OCI-LY7 (cell line): Measurements from ENCODE around the gene FAM229B. TPM values are rescaled to one million over a fixed set of nuclear protein-coding genes. Genes with fewer than 3 reads are reported as not detected.

Source experiments
- BruUV-seq: library from RNA; stranded (reverse); fragments of 400-500 nt; replicated peaks from 2 replicates; lab custom pipeline; 2021; lab: Mats Ljungman, UMichigan
- CTCF ChIA-PET: fragments of 300-600 bp; sonication (Branson Sonifier 250); formaldehyde crosslinking; loops from one replicate; lab custom pipeline; 2022; ENCODE audit warnings: antibody characterized with exemption; ENCODE audit not compliant: unreplicated experiment; lab: Charles Lee
- POLR2A ChIA-PET: fragments of 300-600 bp; sonication (Branson Sonifier 250); formaldehyde crosslinking; loops from one replicate; lab custom pipeline; 2022; ENCODE audit warnings: antibody characterized with exemption; lab: Charles Lee
- DNase-seq: peaks from one replicate; pipeline ENCODE4 v3.0.0-alpha.2; 2015; ENCODE audit warnings: low spot score
- H2AFZ ChIP-seq: fragments of 200-600 bp; sonication (generic), shearing (Covaris generic); 2 replicates; pipeline ENCODE4 v1.6.1; 2014; ENCODE audit warnings: mild to moderate bottlenecking, antibody characterized with exemption, low read length, moderate library complexity
- H3K27ac ChIP-seq: fragments of 200-600 bp; sonication (generic); 2 replicates; pipeline ENCODE4 v1.5.1; 2014; ENCODE audit warnings: mixed run types, low read depth, mild to moderate bottlenecking, moderate library complexity, low read length, inconsistent platforms; ENCODE audit not compliant: poor library complexity, severe bottlenecking
- H3K36me3 ChIP-seq: fragments of 200-600 bp; sonication (generic); 2 replicates; pipeline ENCODE4 v1.6.1; 2014; ENCODE audit warnings: mild to moderate bottlenecking, antibody characterized with exemption, low read length, moderate library complexity, mixed read lengths; ENCODE audit not compliant: insufficient read depth
- H3K4me1 ChIP-seq: fragments of 200-600 bp; sonication (generic); 2 replicates; pipeline ENCODE4 v1.5.1; 2014; ENCODE audit warnings: mild to moderate bottlenecking, low read length; ENCODE audit not compliant: insufficient read depth, poor library complexity, severe bottlenecking
- H3K4me2 ChIP-seq: fragments of 200-600 bp; sonication (generic); 2 replicates; pipeline ENCODE4 v1.6.1; 2014; ENCODE audit warnings: mild to moderate bottlenecking, low read length
- H3K4me3 ChIP-seq: fragments of 200-600 bp; sonication (generic); 2 replicates; pipeline ENCODE4 v1.5.1; 2014; ENCODE audit warnings: mild to moderate bottlenecking, low read depth, low read length; ENCODE audit not compliant: poor library complexity, severe bottlenecking
- H3K79me2 ChIP-seq: fragments of 200-600 bp; sonication (generic); 2 replicates; pipeline ENCODE4 v1.6.1; 2016; ENCODE audit warnings: low read depth, mild to moderate bottlenecking, low read length, moderate library complexity, mixed read lengths; ENCODE audit not compliant: insufficient read depth
- H3K9me2 ChIP-seq: fragments of 200-600 bp; sonication (generic); 2 replicates; pipeline ENCODE4 v1.6.1; 2016; ENCODE audit warnings: mild to moderate bottlenecking, low read length, mixed read lengths; ENCODE audit not compliant: insufficient read depth
- H3K9me3 ChIP-seq: fragments of 200-600 bp; sonication (generic); 2 replicates; pipeline ENCODE4 v1.6.1; 2014; ENCODE audit warnings: mild to moderate bottlenecking, mixed run types, low read length, mixed read lengths
- H4K20me1 ChIP-seq: fragments of 200-600 bp; sonication (generic); 2 replicates; pipeline ENCODE4 v1.6.1; 2014; ENCODE audit warnings: mild to moderate bottlenecking, antibody characterized with exemption, low read length, moderate library complexity, mixed read lengths; ENCODE audit not compliant: insufficient read depth
- CTCF ChIP-seq: fragments of 200-600 bp; sonication (generic); conservative IDR thresholded peaks from 2 replicates; pipeline ENCODE4 v1.5.1; 2014; ENCODE audit warnings: mild to moderate bottlenecking, antibody characterized with exemption, low read length, moderate library complexity, mixed read lengths
- EZH2phosphoT487 ChIP-seq: fragments of 200-600 bp; sonication (generic); IDR thresholded peaks from 2 replicates; pipeline ENCODE4 v1.6.1; 2018; ENCODE audit warnings: low read depth, borderline replicate concordance, mild to moderate bottlenecking, mixed run types, antibody characterized with exemption, low read length, moderate library complexity, mixed read lengths
- intact Hi-C: fragments of 100-400 bp; cut with micrococcal nuclease; formaldehyde crosslinking; loops from one replicate; pipeline ENCODE4 v1.10.0; 2022; ENCODE audit not compliant: unreplicated experiment
- total RNA-seq, 2 experiments: library from RNA; depleted of rRNA in 1 of 2; stranded (reverse); fragments of >200 nt in 1 of 2; shearing (Covaris generic) in 1 of 2; gene quantifications; 2 replicates each; pipeline ENCODE4 v1.2.3, GENCODE V29; 2014 to 2022

FAM229B gene
- total RNA-seq, 2 experiments from 2014 or later, result 3.7 to 6.2 TPM

GRCh38 chr6:112139052-112139451, 51.7 kb downstream of the FAM229B start:
- Histone ChIP-seq H4K20me1 (no peaks in the 10 kb centered on the region), H3K9me3 (no peaks in the 10 kb centered on the region), H3K36me3 (no peaks in the 10 kb centered on the region), H3K79me2 (no peaks in the 10 kb centered on the region), H3K4me3 (no peak overlapping the region), H3K4me2 (no peak overlapping the region), H3K27ac (no peak overlapping the region), H3K9me2 (no peaks in the 10 kb centered on the region), H2AFZ (no peak overlapping the region), H3K4me1 (no peaks in the 10 kb centered on the region)
- CTCF ChIA-PET, result no interaction called here
- no peak for DNase-seq
- intact Hi-C loops, result no loop called here
- no TSS peak for BruUV-seq
- POLR2A ChIA-PET, result no interaction called here
- TF ChIP-seq EZH2phosphoT487 (no peak), CTCF (no peak)

- intact Hi-C loops, result no loop called here
- no TSS peak for BruUV-seq
- Histone ChIP-seq H3K4me3 (no peak overlapping the region), H3K4me1 (no peaks in the 10 kb centered on the region), H3K79me2 (no peaks in the 10 kb centered on the region), H3K36me3 (no peaks in the 10 kb centered on the region), H3K9me2 (no peaks in the 10 kb centered on the region), H4K20me1 (no peaks in the 10 kb centered on the region), H3K27ac (no peak overlapping the region), H2AFZ (no peak overlapping the region), H3K9me3 (no peaks in the 10 kb centered on the region), H3K4me2 (no peak overlapping the region)
- ChIA-PET POLR2A (no interaction called here), CTCF (no interaction called here)
- DNase-seq, result no peak
- no peak for TF ChIP-seq CTCF
- no peak for TF ChIP-seq EZH2phosphoT487
These were observed 54.3 kb downstream of the FAM229B start for GRCh38 chr6:112141707-112142106.

- ChIA-PET CTCF (no interaction called here), POLR2A (interaction anchor here (0.8 to 1.8 kb wide), 2 partner anchors 31 to 57 kb away, joined by 4 to 7 read pairs; partner anchors contain the start of genes FAM229B and TUBE1)
- no peak overlapping the region for H2AFZ ChIP-seq
- no peak for DNase-seq
- no peaks in the 10 kb centered on the region for H3K36me3 ChIP-seq
- H3K9me2 ChIP-seq, result no peaks in the 10 kb centered on the region
- H3K79me2 ChIP-seq, result no peaks in the 10 kb centered on the region
- TF ChIP-seq CTCF (no peak), EZH2phosphoT487 (no peak)
- no TSS peak for BruUV-seq
- H4K20me1 ChIP-seq, result no peaks in the 10 kb centered on the region
- no peak overlapping the region for H3K4me3 ChIP-seq
- H3K9me3 ChIP-seq, result no peaks in the 10 kb centered on the region
- peak overlapping the region; percentile 6; the same call in 1 of the 2 replicates for H3K4me2 ChIP-seq
- intact Hi-C loops, result no loop called here
- no peaks in the 10 kb centered on the region for H3K4me1 ChIP-seq
- no peak overlapping the region for H3K27ac ChIP-seq
These were observed 56.9 kb downstream of the FAM229B start for GRCh38 chr6:112144145-112144926.
